Mesenchymal stem cell (in vitro differentiated cells and primary cell): ENCODE results near the gene ZFP3.

ENCODE experiments used
- DNase-seq: peaks from one replicate; pipeline ENCODE4 v3.0.0-alpha.2; 2013
- H2AFZ ChIP-seq: one replicate; pipeline ENCODE4 v1.6.1; 2013; ENCODE audit warnings: low read depth, mild to moderate bottlenecking, control low read depth, inconsistent platforms, low read length, moderate library complexity
- H2AK5ac ChIP-seq: 2 replicates; pipeline ENCODE4 v1.6.1; 2013; ENCODE audit warnings: low read length, moderate library complexity, mild to moderate bottlenecking, inconsistent platforms; ENCODE audit not compliant: severe bottlenecking
- H2BK120ac ChIP-seq: one replicate; pipeline ENCODE4 v1.6.1; 2013; ENCODE audit warnings: low read depth, mild to moderate bottlenecking, inconsistent platforms, low read length, moderate library complexity
- H2BK12ac ChIP-seq, 2 experiments: one replicate each; pipeline ENCODE4 v1.6.1; 2013; ENCODE audit warnings: inconsistent platforms in 2 of 2, low read length in 2 of 2, mild to moderate bottlenecking in 2 of 2, moderate library complexity in 2 of 2, control low read depth in 1 of 2
- H2BK15ac ChIP-seq: one replicate; pipeline ENCODE4 v1.6.1; 2013; ENCODE audit warnings: mild to moderate bottlenecking, low read depth, inconsistent platforms; ENCODE audit not compliant: poor library complexity, severe bottlenecking
- H2BK5ac ChIP-seq: 2 replicates; pipeline ENCODE4 v1.6.1; 2013; ENCODE audit warnings: low read depth, mild to moderate bottlenecking, low read length, control low read depth, inconsistent platforms; ENCODE audit not compliant: poor library complexity, severe bottlenecking
- H3K14ac ChIP-seq, 2 experiments: one replicate each; pipeline ENCODE4 v1.6.1; 2013; ENCODE audit warnings: inconsistent platforms in 2 of 2, low read length in 2 of 2, control low read depth in 1 of 2, mild to moderate bottlenecking in 1 of 2, moderate library complexity in 1 of 2
- H3K18ac ChIP-seq, 2 experiments: one replicate each; pipeline ENCODE4 v1.6.1; 2013; ENCODE audit warnings: inconsistent platforms in 2 of 2, low read length in 2 of 2, control low read depth in 1 of 2, low read depth in 1 of 2, mild to moderate bottlenecking in 1 of 2
- H3K23ac ChIP-seq, 2 experiments: one replicate each; pipeline ENCODE4 v1.6.1; 2013; ENCODE audit warnings: inconsistent platforms in 2 of 2, low read length in 2 of 2, mild to moderate bottlenecking in 2 of 2, moderate library complexity in 2 of 2, control low read depth in 1 of 2
- H3K27ac ChIP-seq: 2 replicates; pipeline ENCODE4 v1.5.1; 2013; ENCODE audit warnings: mild to moderate bottlenecking, moderate library complexity, low read length, control low read depth, inconsistent platforms; ENCODE audit not compliant: poor library complexity, severe bottlenecking
- H3K27me3 ChIP-seq, 2 experiments: 2 replicates each; pipeline versions ENCODE4 v1.6.1 to v1.7.0; 2013; ENCODE audit warnings: low read length in 2 of 2, mild to moderate bottlenecking in 2 of 2, moderate library complexity in 2 of 2, control low read depth in 1 of 2, inconsistent platforms in 1 of 2; ENCODE audit not compliant: control insufficient read depth in 1 of 2, insufficient read depth in 1 of 2
- H3K36me3 ChIP-seq, 2 experiments: 2 replicates each; pipeline versions ENCODE4 v1.6.1 to v1.7.0; 2013; ENCODE audit warnings: low read length in 2 of 2, control low read depth in 1 of 2, inconsistent platforms in 1 of 2, low read depth in 1 of 2, mild to moderate bottlenecking in 1 of 2; ENCODE audit not compliant: insufficient read depth in 2 of 2, control insufficient read depth in 1 of 2
- H3K4ac ChIP-seq, 2 experiments: one replicate each; pipeline ENCODE4 v1.6.1; 2013; ENCODE audit warnings: inconsistent platforms in 2 of 2, low read length in 2 of 2, mild to moderate bottlenecking in 2 of 2, moderate library complexity in 2 of 2, control low read depth in 1 of 2, low read depth in 1 of 2
- H3K4me1 ChIP-seq: 2 replicates; pipeline ENCODE4 v1.6.1; 2013; ENCODE audit warnings: low read depth, low read length, control low read depth; ENCODE audit not compliant: control insufficient read depth, insufficient read depth
- H3K4me2 ChIP-seq: 2 replicates; pipeline ENCODE4 v1.6.1; 2013; ENCODE audit warnings: low read length, mild to moderate bottlenecking, inconsistent platforms; ENCODE audit not compliant: poor library complexity, severe bottlenecking
- H3K4me3 ChIP-seq, 2 experiments: 2 replicates each; pipeline versions ENCODE4 v1.5.1 to v1.7.0; 2013; ENCODE audit warnings: low read length in 2 of 2, mild to moderate bottlenecking in 2 of 2, control low read depth in 1 of 2, low read depth in 1 of 2; ENCODE audit not compliant: insufficient read depth in 1 of 2
- H3K79me1 ChIP-seq: replicated peaks from 2 replicates; pipeline ENCODE4 v1.6.1; 2013; ENCODE audit warnings: mild to moderate bottlenecking, control low read depth, low read length, inconsistent platforms; ENCODE audit not compliant: poor library complexity, severe bottlenecking
- H3K9ac ChIP-seq: 2 replicates; pipeline ENCODE4 v1.7.0; 2013; ENCODE audit warnings: mild to moderate bottlenecking, low read length, moderate library complexity
- H3K9me3 ChIP-seq: 2 replicates; pipeline ENCODE4 v1.7.0; 2013; ENCODE audit warnings: mild to moderate bottlenecking, low read length; ENCODE audit not compliant: control insufficient read depth
- H4K8ac ChIP-seq: one replicate; pipeline ENCODE4 v1.6.1; 2013; ENCODE audit warnings: inconsistent platforms, mild to moderate bottlenecking, low read length, moderate library complexity
- H4K91ac ChIP-seq: one replicate; pipeline ENCODE4 v1.6.1; 2013; ENCODE audit warnings: mild to moderate bottlenecking, low read length, inconsistent platforms
- WGBS: methylation state at CpG from one replicate; pipeline ENCODE4 v1.1.7; 2013; ENCODE audit warnings: mixed read lengths; 5-methylcytosine and 5-hydroxymethylcytosine counted together

Gene ZFP3

GRCh38 chr17:5047446-5047845 lies 30.8 kb upstream of the ZFP3 start:
- Histone ChIP-seq H2AK5ac (no peak overlapping the region), H4K8ac (no peak overlapping the region), H3K4me2 (no peak overlapping the region), H3K4me3 (no peak overlapping the region), H4K91ac (no peak overlapping the region), H2BK120ac (no peak overlapping the region), H3K23ac (no peak overlapping the region), H3K79me1 (no peaks in the 10 kb centered on the region), H2BK15ac (no peak overlapping the region), H3K27ac (no peak overlapping the region), H2BK5ac (no peak overlapping the region), H3K14ac (no peak overlapping the region), H3K27me3 (no peaks in the 10 kb centered on the region), H2BK12ac (no peak overlapping the region), H3K18ac (no peak overlapping the region), H3K4me1 (peaks cover 1% of the 10 kb centered on the region), H3K9ac (peak overlapping the region; percentile 22), H3K36me3 (no peaks in the 10 kb centered on the region), H3K4ac (no peak overlapping the region), H2AFZ (no peak overlapping the region), H3K9me3 (no peaks in the 10 kb centered on the region)
- WGBS, result 44% methylated on average over 2 of the region's 2 CpGs
- no peak for DNase-seq

GRCh38 chr17:5049314-5049841 lies 28.9 kb upstream of the ZFP3 start:
- no peak for DNase-seq
- H3K23ac ChIP-seq, result no peak overlapping the region
- WGBS, result 77% methylated on average over 4 of the region's 5 CpGs
- no peak overlapping the region for H2BK120ac ChIP-seq
- no peak overlapping the region for H3K18ac ChIP-seq
- H3K27me3 ChIP-seq, result no peaks in the 10 kb centered on the region
- no peak overlapping the region for H3K4me2 ChIP-seq
- H2BK15ac ChIP-seq, result no peak overlapping the region
- H3K4me3 ChIP-seq, result no peak overlapping the region
- no peak overlapping the region for H2BK12ac ChIP-seq
- no peak overlapping the region for H2AK5ac ChIP-seq
- H3K9me3 ChIP-seq, result no peaks in the 10 kb centered on the region
- H4K8ac ChIP-seq, result peak overlapping the region; percentile 54
- no peak overlapping the region for H3K27ac ChIP-seq
- H3K4me1 ChIP-seq, result peaks cover 1% of the 10 kb centered on the region
- no peak overlapping the region for H3K9ac ChIP-seq
- no peaks in the 10 kb centered on the region for H3K36me3 ChIP-seq
- H3K14ac ChIP-seq, result no peak overlapping the region
- H2AFZ ChIP-seq, result peak overlapping the region; percentile 23
- H3K79me1 ChIP-seq, result no peaks in the 10 kb centered on the region
- peak overlapping the region in 1 of 2 experiments; percentile 37 for H3K4ac ChIP-seq
- no peak overlapping the region for H2BK5ac ChIP-seq
- no peak overlapping the region for H4K91ac ChIP-seq

GRCh38 chr17:5050278-5050677 lies 28.0 kb upstream of the ZFP3 start:
- no peaks in the 10 kb centered on the region for H3K79me1 ChIP-seq
- no peak overlapping the region for H3K18ac ChIP-seq
- no peaks in the 10 kb centered on the region for H3K27me3 ChIP-seq
- no peak overlapping the region for H3K14ac ChIP-seq
- H3K4me1 ChIP-seq, result peaks cover 1% of the 10 kb centered on the region
- H3K9ac ChIP-seq, result no peak overlapping the region
- H4K91ac ChIP-seq, result no peak overlapping the region
- H2BK12ac ChIP-seq, result no peak overlapping the region
- no peak overlapping the region for H2AFZ ChIP-seq
- H3K27ac ChIP-seq, result no peak overlapping the region
- WGBS, result 74% methylated on average over 8 of the region's 9 CpGs
- H3K23ac ChIP-seq, result no peak overlapping the region
- no peak overlapping the region for H2BK15ac ChIP-seq
- no peak overlapping the region for H3K4me2 ChIP-seq
- no peak overlapping the region for H2BK120ac ChIP-seq
- H3K4me3 ChIP-seq, result no peak overlapping the region
- H3K36me3 ChIP-seq, result no peaks in the 10 kb centered on the region
- H4K8ac ChIP-seq, result no peak overlapping the region
- H2AK5ac ChIP-seq, result no peak overlapping the region
- no peak overlapping the region for H3K4ac ChIP-seq
- no peaks in the 10 kb centered on the region for H3K9me3 ChIP-seq
- no peak overlapping the region for H2BK5ac ChIP-seq
- DNase-seq, result peak; percentile 37

GRCh38 chr17:5055543-5055942 lies 22.7 kb upstream of the ZFP3 start:
- 87% methylated on average over 9 of the region's 10 CpGs for WGBS
- no peak for DNase-seq
- Histone ChIP-seq H3K4me2 (no peak overlapping the region), H2AFZ (no peak overlapping the region), H3K14ac (no peak overlapping the region), H2BK12ac (no peak overlapping the region), H3K36me3 (no peaks in the 10 kb centered on the region), H3K18ac (no peak overlapping the region), H3K4ac (no peak overlapping the region), H3K27ac (no peak overlapping the region), H3K23ac (no peak overlapping the region), H2BK15ac (no peak overlapping the region), H2BK5ac (no peak overlapping the region), H3K79me1 (no peaks in the 10 kb centered on the region), H3K4me3 (no peak overlapping the region), H2BK120ac (no peak overlapping the region), H2AK5ac (no peak overlapping the region), H3K4me1 (no peaks in the 10 kb centered on the region), H3K27me3 (peaks cover 4% of the 10 kb centered on the region in 2 experiments), H4K91ac (no peak overlapping the region), H3K9me3 (no peaks in the 10 kb centered on the region), H4K8ac (no peak overlapping the region), H3K9ac (no peak overlapping the region)
